H9 (cell line): Measurements from ENCODE around the gene ZMYM2. TPM values are rescaled to one million over a fixed set of nuclear protein-coding genes. Genes with fewer than 3 reads are reported as not detected.

Experiments
- DNase-seq: peaks from one replicate; pipeline ENCODE4 v3.0.0-alpha.2; 2017
- H2AFZ ChIP-seq: one replicate; pipeline ENCODE4 v1.6.1; 2013; ENCODE audit warnings: mild to moderate bottlenecking, low read length, control low read depth, moderate library complexity
- H2AK5ac ChIP-seq: 2 replicates; pipeline ENCODE4 v1.6.1; 2013; ENCODE audit warnings: low read length, control low read depth, mixed read lengths; ENCODE audit not compliant: insufficient read length
- H2BK120ac ChIP-seq: one replicate; pipeline ENCODE4 v1.6.1; 2013; ENCODE audit warnings: low read depth, mild to moderate bottlenecking, low read length, control low read depth, inconsistent platforms; ENCODE audit not compliant: poor library complexity, severe bottlenecking
- H2BK12ac ChIP-seq: 2 replicates; pipeline ENCODE4 v1.6.1; 2013; ENCODE audit warnings: low read length, control low read depth, mixed read lengths, low read depth; ENCODE audit not compliant: insufficient read length
- H2BK15ac ChIP-seq: 2 replicates; pipeline ENCODE4 v1.6.1; 2013; ENCODE audit warnings: low read depth, low read length, control low read depth
- H2BK20ac ChIP-seq: one replicate; pipeline ENCODE4 v1.6.1; 2013; ENCODE audit warnings: low read depth, mild to moderate bottlenecking, low read length, control low read depth, inconsistent platforms; ENCODE audit not compliant: poor library complexity, severe bottlenecking
- H2BK5ac ChIP-seq: 2 replicates; pipeline ENCODE4 v1.6.1; 2013; ENCODE audit warnings: low read length, control low read depth, mixed read lengths; ENCODE audit not compliant: insufficient read length
- H3K14ac ChIP-seq: 2 replicates; pipeline ENCODE4 v1.6.1; 2013; ENCODE audit warnings: low read length, control low read depth; ENCODE audit not compliant: insufficient read depth
- H3K18ac ChIP-seq: 2 replicates; pipeline ENCODE4 v1.6.1; 2013; ENCODE audit warnings: low read depth, mild to moderate bottlenecking, mixed read lengths, low read length, control low read depth; ENCODE audit not compliant: insufficient read length
- H3K23ac ChIP-seq: 2 replicates; pipeline ENCODE4 v1.6.1; 2013; ENCODE audit warnings: low read length, control low read depth, mixed read lengths, low read depth; ENCODE audit not compliant: insufficient read length
- H3K23me2 ChIP-seq: 2 replicates; pipeline ENCODE4 v1.6.1; 2013; ENCODE audit warnings: low read depth, mild to moderate bottlenecking, mixed read lengths, low read length, control low read depth; ENCODE audit not compliant: insufficient read length, poor library complexity, severe bottlenecking
- H3K27ac ChIP-seq: 2 replicates; pipeline ENCODE4 v1.5.1; 2013; ENCODE audit warnings: low read length, control low read depth, mixed read lengths, low read depth; ENCODE audit not compliant: insufficient read length
- H3K27me3 ChIP-seq: 2 replicates; pipeline ENCODE4 v1.6.1; 2013; ENCODE audit warnings: low read length, control low read depth, inconsistent platforms; ENCODE audit not compliant: insufficient read depth
- H3K4ac ChIP-seq: 2 replicates; pipeline ENCODE4 v1.6.1; 2013; ENCODE audit warnings: low read depth, mild to moderate bottlenecking, control low read depth, inconsistent platforms, low read length, moderate library complexity
- H3K4me1 ChIP-seq: 2 replicates; pipeline ENCODE4 v1.6.1; 2013; ENCODE audit warnings: low read length, control low read depth, inconsistent platforms; ENCODE audit not compliant: insufficient read depth
- H3K4me2 ChIP-seq: 2 replicates; pipeline ENCODE4 v1.6.1; 2013; ENCODE audit warnings: low read length, control low read depth, mixed read lengths; ENCODE audit not compliant: insufficient read length, insufficient read depth
- H3K56ac ChIP-seq: 2 replicates; pipeline ENCODE4 v1.6.1; 2013; ENCODE audit warnings: low read depth, mild to moderate bottlenecking, mixed read lengths, low read length, control low read depth; ENCODE audit not compliant: insufficient read length
- H3K79me1 ChIP-seq: 2 replicates; pipeline ENCODE4 v1.6.1; 2013; ENCODE audit warnings: low read depth, mild to moderate bottlenecking, moderate library complexity, low read length, control low read depth, inconsistent platforms; ENCODE audit not compliant: insufficient read depth, poor library complexity, severe bottlenecking
- H3K79me2 ChIP-seq: 2 replicates; pipeline ENCODE4 v1.6.1; 2013; ENCODE audit warnings: low read length, control low read depth, inconsistent platforms; ENCODE audit not compliant: insufficient read depth
- H3K9ac ChIP-seq: 2 replicates; pipeline ENCODE4 v1.6.1; 2013; ENCODE audit warnings: low read length, control low read depth, mixed read lengths; ENCODE audit not compliant: insufficient read length; ENCODE audit errors: extremely low read depth
- H3K9me3 ChIP-seq: one replicate; pipeline ENCODE4 v1.6.1; 2013; ENCODE audit warnings: low read depth, low read length, inconsistent platforms; ENCODE audit not compliant: control insufficient read depth
- H3T11ph ChIP-seq: one replicate; pipeline ENCODE4 v1.6.1; 2013; ENCODE audit warnings: mild to moderate bottlenecking, low read length, control low read depth, inconsistent platforms
- H4K20me1 ChIP-seq: one replicate; pipeline ENCODE4 v1.6.1; 2013; ENCODE audit not compliant: control insufficient read depth, insufficient read length, insufficient read depth
- H4K5ac ChIP-seq: 2 replicates; pipeline ENCODE4 v1.6.1; 2013; ENCODE audit warnings: low read depth, mild to moderate bottlenecking, mixed read lengths, low read length, control low read depth; ENCODE audit not compliant: insufficient read length
- H4K8ac ChIP-seq: replicated peaks from 2 replicates; pipeline ENCODE4 v1.6.1; 2013; ENCODE audit warnings: low read length, control low read depth, mixed read lengths, low read depth; ENCODE audit not compliant: insufficient read length
- H4K91ac ChIP-seq: 2 replicates; pipeline ENCODE4 v1.6.1; 2013; ENCODE audit warnings: low read depth, mild to moderate bottlenecking, moderate library complexity, mixed read lengths, low read length, control low read depth; ENCODE audit not compliant: insufficient read length
- H3K27ac Mint-ChIP-seq, 3 experiments: 2 replicates in 2 of 3; 3 replicates in 1 of 3; pipeline ENCODE4 v1.8.0; 2020 to 2021; ENCODE audit warnings: mixed read lengths in 3 of 3, mild to moderate bottlenecking in 1 of 3, moderate library complexity in 1 of 3
- H3K27me3 Mint-ChIP-seq: 2 replicates; pipeline ENCODE4 v1.8.0; 2021; ENCODE audit warnings: low read depth, mild to moderate bottlenecking, moderate library complexity, mixed read lengths
- H3K36me3 Mint-ChIP-seq, 3 experiments: 2 replicates in 2 of 3; 3 replicates in 1 of 3; pipeline ENCODE4 v1.8.0; 2020 to 2021; ENCODE audit warnings: low read depth in 3 of 3, mixed read lengths in 3 of 3; ENCODE audit not compliant: insufficient read depth in 1 of 3
- H3K4me1 Mint-ChIP-seq, 2 experiments: 2 replicates each; pipeline ENCODE4 v1.8.0; 2020; ENCODE audit warnings: mixed read lengths in 2 of 2
- H3K4me3 Mint-ChIP-seq, 2 experiments: 2 replicates in 1 of 2; 3 replicates in 1 of 2; pipeline ENCODE4 v1.8.0; 2020 to 2021; ENCODE audit warnings: mild to moderate bottlenecking in 2 of 2, mixed read lengths in 2 of 2, moderate library complexity in 1 of 2
- H3K9me3 Mint-ChIP-seq, 2 experiments: 2 replicates in 1 of 2; 3 replicates in 1 of 2; pipeline ENCODE4 v1.8.0; 2020; ENCODE audit warnings: mild to moderate bottlenecking in 2 of 2, mixed read lengths in 2 of 2, moderate library complexity in 1 of 2
- CTCF ChIP-seq: fragments of 200-600 bp; sonication (generic); conservative IDR thresholded peaks from 3 replicates; pipeline ENCODE4 v1.8.0; 2021; ENCODE audit warnings: antibody characterized with exemption, mild to moderate bottlenecking
- WGBS: extraction: QIAGEN DNeasy Blood & Tissue Kit; methylation state at CpG from one replicate; pipeline ENCODE4 v1.1.7; 2013; ENCODE audit warnings: missing lambda C conversion rate, low lambda C conversion rate, mixed read lengths; ENCODE audit not compliant: insufficient read length; ENCODE audit errors: extremely low coverage; 5-methylcytosine and 5-hydroxymethylcytosine counted together
- total RNA-seq: library from RNA; stranded (reverse); gene quantifications from 2 replicates; pipeline ENCODE4 v1.2.1, GENCODE V29; 2021

Gene ZMYM2
- total RNA-seq, 1 experiment from 2014 or later = 173 TPM

GRCh38 chr13:19991531-19991930 lies 33.0 kb downstream of the ZMYM2 start:
- no peak overlapping the region for H3K9ac ChIP-seq
- Mint-ChIP-seq H3K36me3 (peaks cover 20 to 51% (median 37%) of the 10 kb centered on the region in 3 experiments; a peak in 6 of 7 replicates), H3K4me1 (peaks cover 4 to 9% of the 10 kb centered on the region in 2 experiments), H3K27me3 (no peaks in the 10 kb centered on the region), H3K4me3 (no peak overlapping the region), H3K27ac (peak overlapping the region in 2 of 3 experiments; percentile 73 to 74; a peak in 3 of 7 replicates), H3K9me3 (no peaks in the 10 kb centered on the region)
- no peak overlapping the region for H4K5ac ChIP-seq
- H2BK5ac ChIP-seq = no peak overlapping the region
- H2AFZ ChIP-seq = no peak overlapping the region
- no peak overlapping the region for H4K8ac ChIP-seq
- H3K4ac ChIP-seq = no peak overlapping the region
- H2BK12ac ChIP-seq = no peak overlapping the region
- no peak overlapping the region for H3K14ac ChIP-seq
- no peaks in the 10 kb centered on the region for H4K20me1 ChIP-seq
- no peak overlapping the region for H2BK120ac ChIP-seq
- no peaks in the 10 kb centered on the region for H3K9me3 ChIP-seq
- WGBS = no CpG with 5 or more reads among the region's 2 CpGs
- H3T11ph ChIP-seq = no peak overlapping the region
- no peak overlapping the region for H3K27ac ChIP-seq
- TF ChIP-seq CTCF = no peak
- H2BK15ac ChIP-seq = no peak overlapping the region
- H2AK5ac ChIP-seq = no peak overlapping the region
- H4K91ac ChIP-seq = no peak overlapping the region
- DNase-seq = no peak
- H2BK20ac ChIP-seq = no peak overlapping the region
- H3K56ac ChIP-seq = no peak overlapping the region
- H3K23ac ChIP-seq = no peak overlapping the region
- H3K18ac ChIP-seq = no peak overlapping the region
- no peaks in the 10 kb centered on the region for H3K27me3 ChIP-seq
- H3K79me2 ChIP-seq = peaks cover 23% of the 10 kb centered on the region
- peaks cover 3% of the 10 kb centered on the region for H3K79me1 ChIP-seq
- H3K23me2 ChIP-seq = no peaks in the 10 kb centered on the region
- H3K4me1 ChIP-seq = no peaks in the 10 kb centered on the region; the same call in 1 of the 2 replicates
- no peak overlapping the region for H3K4me2 ChIP-seq
